GM18909 (cell line): ENCODE results near the gene SRD5A1.
"Not testable (repeated sequence)": the region's sequence is repeated elsewhere in the genome, so short reads cannot be mapped to it uniquely, and the experiment has no call there.

Source experiments
- ATAC-seq: cut with Tn5 transposase; IDR thresholded peaks from one replicate; pipeline ENCODE4 v1.9.1; 2021; ENCODE audit warnings: mild to moderate bottlenecking; ENCODE audit not compliant: unreplicated experiment, poor library complexity

The SRD5A1 gene

DNA sequence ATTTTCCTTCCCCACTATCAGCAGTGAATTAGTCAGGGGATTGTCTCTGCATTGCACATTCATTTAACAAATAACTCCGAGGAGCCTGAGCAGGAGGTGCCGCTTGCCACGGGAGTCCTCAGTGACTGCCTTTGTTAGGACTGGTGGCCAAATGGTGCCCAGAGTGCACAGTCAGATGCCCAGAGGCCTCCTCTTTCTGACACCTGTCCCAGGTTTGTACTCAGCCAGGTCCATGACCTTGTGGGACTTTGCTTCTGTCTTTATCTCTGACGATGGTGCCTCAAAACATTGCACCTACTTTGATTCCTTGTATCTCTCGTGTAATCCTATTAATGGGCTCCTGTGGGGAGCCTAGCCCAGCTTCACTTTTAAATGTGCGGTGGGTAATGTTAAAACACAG lies 4.3 kb downstream of the SRD5A1 start:
- no peak for ATAC-seq

DNA sequence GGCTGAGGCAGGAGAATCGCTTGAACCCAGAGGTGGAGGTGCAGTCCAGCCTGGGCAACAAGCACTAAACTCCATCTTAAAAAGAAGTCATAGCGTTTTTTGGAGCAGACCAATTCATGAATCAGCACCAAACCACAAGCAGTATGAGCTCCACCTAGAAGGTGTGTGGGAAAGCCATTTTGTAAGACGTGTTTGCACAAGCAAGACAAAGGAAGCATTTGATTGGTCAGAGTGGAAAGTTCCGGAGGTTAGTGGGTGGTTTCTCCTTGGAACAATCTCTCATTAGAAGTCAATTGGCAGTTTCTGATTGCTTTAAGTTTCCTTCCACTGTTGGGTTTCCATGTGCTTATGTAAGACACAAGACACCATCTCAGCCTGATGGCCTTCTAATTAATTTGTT lies 5.0 kb downstream of the SRD5A1 start:
- no peak for ATAC-seq

DNA sequence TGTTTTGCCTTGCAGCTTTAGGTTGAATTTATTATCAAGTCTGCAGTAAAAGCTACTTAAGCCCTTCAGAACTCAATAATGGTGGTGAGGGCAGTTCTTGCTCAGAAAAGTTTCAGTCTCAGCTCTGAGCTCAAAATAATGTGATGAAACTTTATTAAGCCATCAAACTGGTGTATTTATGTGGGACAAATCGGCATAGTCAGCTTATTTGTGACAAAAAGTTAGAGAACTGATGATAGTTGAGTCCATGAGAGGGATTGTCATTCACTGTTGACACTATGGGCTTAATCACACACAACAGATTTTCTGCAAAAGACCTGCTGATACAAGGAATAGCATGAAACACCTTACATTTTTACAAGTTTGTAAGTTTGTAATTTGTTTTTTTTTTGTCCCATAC lies 9.4 kb downstream of the SRD5A1 start:
- ATAC-seq, result no peak

DNA sequence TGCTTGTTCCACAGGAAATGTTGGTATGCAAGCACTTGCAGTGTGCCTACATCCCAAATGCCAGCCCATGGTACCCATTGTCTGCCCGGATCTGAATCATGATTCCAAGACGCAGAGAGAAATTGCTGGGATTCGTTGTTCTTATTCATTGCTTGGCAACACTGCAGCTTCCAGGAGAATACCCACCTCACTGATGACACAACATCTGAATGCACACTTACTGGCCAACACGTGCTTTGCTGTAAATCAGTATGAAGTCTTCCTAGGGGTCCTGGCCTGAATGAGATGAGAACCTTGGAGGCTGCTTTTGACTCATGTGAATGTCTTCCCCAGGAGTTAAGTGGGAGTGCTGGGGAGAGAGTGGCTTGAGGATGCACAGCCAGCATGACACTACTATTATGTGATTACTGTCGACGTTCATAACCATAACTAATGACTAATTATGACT lies 11.6 kb downstream of the SRD5A1 start:
- no peak for ATAC-seq

DNA sequence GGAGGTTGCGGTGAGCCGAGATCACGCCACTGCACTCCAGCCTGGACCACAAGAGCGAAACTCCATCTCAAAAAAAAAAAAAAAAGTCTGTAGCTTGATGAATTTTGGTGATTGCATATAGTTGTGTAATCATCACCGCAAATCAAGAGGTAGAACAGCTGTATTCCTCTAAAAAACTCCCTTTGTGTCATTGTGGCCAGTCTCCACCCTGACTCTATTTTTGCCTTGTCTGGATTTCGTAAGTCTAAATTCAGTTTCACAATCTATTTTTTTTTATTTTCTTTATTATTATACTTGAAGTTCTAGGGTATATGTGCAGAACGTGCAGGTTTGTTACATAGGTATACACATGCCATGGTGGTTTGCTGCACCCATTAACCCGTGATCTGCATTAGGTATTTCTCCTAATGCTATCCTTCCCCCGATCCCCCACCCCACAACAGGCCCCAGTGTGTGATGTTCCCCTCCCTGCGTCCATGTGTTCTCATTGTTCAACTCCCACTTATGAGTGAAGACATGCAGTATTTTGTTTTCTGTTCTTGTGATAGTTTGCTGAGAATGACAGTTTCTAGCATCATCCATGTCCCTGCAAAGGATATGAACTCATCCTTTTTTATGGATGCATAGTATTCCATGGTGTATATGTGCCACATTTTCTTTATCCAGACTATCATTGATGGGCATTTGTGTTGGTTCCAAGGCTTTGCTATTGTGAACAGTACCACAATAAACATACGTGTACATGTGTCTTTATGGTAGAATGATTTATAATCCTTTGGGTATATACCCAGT lies 12.5 kb downstream of the SRD5A1 start:
- not testable (repeated sequence) for ATAC-seq

DNA sequence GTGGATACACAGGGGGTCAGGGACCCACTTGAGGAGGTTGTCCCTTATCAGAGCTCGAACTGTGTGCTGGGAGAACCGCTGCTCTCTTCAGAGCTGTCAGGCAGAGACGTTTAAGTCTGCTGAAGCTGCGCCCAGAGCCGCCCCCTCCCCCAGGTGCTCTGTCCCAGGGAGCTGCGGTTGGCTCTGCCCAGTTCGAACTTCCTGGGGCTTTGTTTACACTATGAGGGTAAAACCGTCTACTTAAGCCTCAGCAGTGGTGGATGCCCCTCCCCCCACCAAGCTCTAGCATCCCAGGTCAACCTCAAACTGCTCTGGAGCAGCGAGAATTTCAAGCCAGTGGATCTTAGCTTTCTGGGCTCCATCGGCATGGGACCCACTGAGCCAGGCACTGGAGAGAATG lies 15.9 kb downstream of the SRD5A1 start:
- ATAC-seq, result no peak

DNA sequence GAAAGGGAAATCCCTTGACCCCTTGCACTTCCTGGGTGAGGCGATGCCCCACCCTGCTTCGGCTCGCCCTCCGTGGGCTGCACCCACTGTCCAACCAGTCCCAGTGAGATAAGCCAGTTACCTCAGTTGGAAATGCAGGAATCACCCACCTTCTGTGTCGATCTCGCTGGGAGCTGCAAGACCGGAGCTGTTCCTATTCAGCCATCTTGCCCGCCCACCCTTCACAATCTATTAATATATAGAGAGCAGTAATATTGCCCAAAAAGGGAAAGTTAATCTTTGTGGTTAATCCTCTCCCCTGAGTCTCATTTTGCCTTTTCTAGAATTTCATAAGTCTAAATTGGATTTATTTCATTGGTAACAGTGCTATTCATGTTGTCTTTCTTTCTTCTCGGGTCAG lies 16.4 kb downstream of the SRD5A1 start:
- ATAC-seq, result no peak

DNA sequence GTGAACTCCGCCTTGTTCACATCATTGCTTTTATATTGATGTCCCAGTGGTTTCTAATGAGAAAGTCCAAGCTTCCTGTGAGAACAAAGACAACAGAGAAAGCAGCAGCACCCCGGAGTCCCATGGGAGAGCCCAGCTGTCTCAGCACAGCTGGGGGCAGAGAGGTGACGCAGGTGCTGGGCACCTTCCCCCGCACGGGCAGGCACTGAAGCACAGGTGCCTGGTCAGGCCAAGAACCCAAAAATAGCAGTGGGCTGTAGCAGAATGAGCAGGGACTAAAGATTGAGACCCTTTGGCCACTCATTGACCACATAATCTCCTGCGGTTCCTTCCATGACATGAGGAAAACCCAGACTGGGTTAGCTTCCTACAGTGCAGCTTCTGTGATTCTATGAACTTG lies 18.8 kb downstream of the SRD5A1 start:
- peak; percentile 99 for ATAC-seq

DNA sequence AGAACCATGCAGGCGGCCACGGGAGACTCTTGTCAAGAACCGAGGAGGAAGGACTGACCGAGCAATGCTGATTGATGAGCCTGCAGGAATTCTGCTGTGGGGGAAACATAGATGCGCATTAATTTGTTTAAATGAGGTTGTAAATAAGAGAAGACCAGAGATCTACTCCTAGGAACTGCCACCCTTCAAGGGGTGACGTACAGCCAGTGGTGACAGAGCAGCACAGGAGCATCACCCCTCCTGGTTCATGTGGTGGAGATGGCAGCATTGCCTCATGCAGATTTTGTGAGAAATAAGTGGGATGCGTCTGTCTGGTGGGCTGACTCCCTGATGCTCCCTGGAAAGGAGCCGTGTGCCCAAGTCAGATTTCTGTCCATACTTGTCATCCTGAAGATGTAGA lies 22.2 kb downstream of the SRD5A1 start:
- no peak for ATAC-seq

DNA sequence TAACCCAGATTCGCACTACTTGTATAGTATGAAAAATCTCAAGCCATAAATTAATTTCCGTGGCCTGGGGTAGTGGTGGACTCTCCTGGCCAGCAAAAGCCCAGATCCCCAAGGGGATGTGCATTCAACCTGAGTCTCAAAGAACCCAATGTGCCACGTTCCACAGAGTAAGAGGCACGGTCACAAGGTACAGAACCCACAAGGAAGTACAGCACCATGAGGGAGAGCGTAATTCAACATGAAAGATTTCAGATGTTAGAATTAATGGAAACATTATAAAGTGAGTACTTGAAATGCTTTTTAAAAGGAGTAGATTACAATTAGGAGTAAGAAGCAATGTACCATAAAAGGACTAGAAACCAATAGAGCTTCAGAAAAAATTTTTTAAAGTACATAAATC lies 23.4 kb downstream of the SRD5A1 start:
- no peak for ATAC-seq

DNA sequence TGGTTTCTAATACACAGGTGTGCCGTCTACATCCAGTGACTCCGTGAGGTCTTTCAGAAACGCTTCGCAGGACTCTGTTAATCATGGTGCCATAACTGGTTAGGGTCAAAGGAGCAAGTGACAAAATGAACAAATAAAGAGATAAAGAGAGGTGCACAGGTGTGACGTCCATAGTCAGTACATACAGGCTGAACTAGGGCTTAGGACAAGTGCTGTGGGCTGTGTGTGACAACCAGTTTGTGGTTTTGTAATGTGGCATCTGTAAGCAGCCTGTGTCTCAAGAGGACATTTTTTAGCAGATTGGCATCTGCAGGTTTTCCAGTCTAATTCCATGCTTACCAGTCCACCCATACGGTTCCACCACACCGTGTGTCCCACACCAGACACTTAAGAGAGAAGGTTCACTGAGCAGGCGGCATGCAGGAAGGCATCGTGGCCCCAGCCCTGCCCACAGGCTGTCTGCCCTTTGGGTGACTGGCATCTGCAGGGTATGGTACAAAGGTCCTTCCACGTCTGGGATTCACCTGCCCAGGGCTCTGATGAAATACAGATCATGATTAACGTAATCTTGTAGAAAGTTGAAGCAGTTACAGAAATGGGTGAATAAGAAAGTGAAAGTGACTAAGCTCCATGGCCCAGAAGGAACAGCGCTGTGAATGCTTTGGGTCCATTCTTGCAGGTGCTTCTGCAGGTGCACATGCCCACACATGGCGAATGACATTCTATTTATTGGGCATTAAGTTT lies 26.9 kb downstream of the SRD5A1 start:
- peak; percentile 87 for ATAC-seq

DNA sequence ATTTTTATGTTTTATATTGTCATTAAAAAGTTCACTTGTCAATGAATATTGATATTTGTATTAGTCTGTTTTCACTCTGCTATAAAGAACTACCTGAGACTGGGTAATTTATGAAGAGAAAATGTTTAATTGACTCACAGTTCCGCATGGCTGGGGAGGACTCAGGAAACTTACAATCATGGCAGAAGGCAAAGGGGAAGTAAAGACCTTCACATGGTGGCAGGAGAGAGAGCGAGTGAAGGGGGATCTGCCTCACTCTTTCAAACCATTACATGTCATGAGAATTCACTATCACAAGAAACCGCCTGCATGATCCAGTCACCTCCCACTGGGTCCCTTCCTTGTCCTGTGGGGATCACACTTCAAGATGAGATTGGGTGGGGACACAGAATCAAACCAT lies 27.4 kb downstream of the SRD5A1 start:
- peak; percentile 47 for ATAC-seq

DNA sequence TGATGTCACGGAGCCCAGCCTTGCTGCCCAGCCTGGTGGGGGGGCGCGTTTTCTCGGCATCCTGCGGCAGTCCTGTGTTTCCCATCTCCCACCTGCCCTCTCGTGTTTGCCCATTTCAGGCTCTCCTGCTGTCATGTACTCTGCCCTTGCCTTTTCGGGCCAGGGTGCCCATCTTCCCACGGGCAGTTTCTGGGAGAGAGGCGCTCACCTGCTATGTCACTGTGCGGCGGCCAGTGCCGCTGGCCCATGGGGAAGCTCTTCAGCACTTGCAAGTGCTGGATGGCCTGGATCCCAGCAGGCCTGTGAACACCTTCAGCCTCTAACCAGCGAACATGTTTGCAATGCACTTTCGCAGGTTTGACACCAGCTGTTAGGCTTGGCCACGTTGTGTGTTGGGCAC lies 33.5 kb downstream of the SRD5A1 start:
- ATAC-seq, result no peak

DNA sequence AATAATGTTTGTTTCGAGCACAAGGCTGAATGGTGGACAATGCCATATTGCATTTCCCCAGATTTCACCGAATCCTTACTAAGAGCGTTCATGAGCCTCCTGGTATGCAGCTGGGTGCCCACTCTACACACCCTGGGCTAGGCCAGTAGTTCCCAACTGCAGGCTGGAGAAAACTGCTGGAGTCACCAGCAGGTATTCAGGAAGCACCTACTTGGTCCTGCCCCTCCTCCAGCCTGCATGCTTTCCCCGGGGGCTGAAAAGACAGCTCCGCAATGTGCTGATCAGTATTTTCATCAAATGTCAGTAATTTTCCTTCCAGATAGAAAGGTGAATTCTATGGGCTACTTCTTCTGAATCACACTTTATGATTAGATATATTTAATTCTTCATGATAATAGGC lies 34.4 kb downstream of the SRD5A1 start:
- ATAC-seq, result no peak

DNA sequence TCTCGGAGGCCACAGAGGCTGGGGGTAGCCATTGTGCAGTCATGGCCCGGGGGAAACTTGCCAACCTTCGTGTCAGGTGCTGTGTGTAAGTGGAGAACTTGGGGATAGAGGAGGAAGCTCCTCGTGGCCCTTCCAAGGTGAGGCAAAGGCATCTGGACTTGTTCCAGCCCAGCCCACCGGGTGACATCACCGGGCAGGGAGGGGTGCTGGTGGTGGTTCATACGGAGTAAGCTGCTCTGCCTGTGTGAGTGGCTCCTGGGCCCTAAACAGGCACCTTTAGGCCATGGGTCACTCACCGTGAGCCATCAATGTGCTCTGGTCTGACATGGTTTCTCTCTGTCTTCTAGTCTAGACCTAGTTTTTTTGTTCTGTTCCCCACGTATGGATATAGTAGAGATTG lies 35.5 kb downstream of the SRD5A1 start:
- ATAC-seq, result not testable (repeated sequence)

DNA sequence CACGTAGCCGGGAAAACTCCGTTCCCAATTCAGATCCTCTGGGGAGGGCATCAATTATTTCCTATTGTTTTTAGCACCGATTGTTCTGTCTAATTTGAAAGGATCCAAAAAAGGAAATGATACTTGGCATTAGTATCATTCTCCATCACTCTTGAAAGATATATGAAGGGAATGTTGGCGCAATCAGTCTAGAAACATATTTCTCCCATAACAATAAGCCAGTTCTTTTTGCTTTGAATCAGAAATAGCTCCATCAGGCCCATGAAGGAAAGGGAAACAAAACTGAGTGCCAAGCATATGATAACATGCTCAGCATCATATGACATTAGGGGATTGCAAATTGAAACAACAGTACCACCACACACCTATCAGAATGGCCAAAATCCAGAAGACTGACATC lies 39.8 kb downstream of the SRD5A1 start:
- ATAC-seq, result no peak

DNA sequence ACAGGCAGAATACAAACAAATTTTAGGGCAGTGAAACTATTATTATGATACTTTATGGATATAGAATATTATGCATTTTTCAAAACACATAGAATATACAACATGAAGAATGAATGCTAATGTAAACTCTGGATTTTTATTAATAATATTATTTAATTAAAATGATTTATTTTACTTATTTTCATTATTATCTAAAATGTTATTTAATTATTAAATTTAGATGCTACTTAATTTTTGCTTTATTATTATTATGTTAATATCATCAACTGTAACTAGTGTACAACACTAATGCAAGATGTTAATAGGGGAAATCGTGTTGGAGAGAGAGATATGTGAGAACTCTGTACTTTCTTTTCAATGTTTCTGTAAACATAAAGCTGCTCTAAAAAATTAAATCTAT lies 40.7 kb downstream of the SRD5A1 start:
- no peak for ATAC-seq

DNA sequence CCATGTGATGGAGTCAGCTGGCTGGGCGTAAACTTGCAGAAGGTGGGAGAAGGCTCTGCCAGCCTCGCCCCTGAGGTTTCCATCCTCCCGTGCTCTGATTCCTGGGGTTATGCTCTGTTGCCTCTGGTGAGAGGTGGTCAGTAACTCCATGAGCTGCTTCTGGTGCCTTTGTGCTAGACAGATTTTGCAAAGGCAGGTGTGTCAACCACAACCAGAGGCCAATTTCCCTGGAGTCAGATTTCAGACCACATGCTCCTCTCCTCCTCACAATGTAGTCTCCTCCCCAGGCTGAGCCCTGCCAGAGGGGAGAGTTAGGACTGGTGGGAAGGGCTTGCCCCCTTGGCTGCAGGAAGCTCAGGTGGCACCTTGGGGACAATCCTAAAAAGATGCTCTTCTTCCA lies 41.2 kb downstream of the SRD5A1 start:
- ATAC-seq, result no peak

DNA sequence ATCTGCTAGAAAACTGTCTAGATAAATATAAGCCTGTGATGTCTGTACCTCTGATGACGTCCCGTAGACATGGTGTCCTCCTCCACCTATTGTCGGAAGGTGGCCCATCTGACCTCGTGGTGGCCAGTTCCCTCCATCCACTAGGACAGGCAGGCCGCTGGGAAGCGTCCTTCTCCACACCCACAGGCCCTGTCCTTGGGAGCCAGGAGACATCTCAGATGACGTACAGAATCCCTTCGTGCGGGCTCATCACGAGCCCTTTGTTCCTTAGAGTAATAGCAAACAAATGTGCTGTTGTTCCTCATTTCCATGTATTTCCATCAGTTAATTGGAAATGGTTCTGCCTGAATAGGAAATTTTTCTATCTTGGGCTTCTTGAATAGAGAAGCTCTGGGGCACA lies 41.6 kb downstream of the SRD5A1 start:
- ATAC-seq, result no peak

DNA sequence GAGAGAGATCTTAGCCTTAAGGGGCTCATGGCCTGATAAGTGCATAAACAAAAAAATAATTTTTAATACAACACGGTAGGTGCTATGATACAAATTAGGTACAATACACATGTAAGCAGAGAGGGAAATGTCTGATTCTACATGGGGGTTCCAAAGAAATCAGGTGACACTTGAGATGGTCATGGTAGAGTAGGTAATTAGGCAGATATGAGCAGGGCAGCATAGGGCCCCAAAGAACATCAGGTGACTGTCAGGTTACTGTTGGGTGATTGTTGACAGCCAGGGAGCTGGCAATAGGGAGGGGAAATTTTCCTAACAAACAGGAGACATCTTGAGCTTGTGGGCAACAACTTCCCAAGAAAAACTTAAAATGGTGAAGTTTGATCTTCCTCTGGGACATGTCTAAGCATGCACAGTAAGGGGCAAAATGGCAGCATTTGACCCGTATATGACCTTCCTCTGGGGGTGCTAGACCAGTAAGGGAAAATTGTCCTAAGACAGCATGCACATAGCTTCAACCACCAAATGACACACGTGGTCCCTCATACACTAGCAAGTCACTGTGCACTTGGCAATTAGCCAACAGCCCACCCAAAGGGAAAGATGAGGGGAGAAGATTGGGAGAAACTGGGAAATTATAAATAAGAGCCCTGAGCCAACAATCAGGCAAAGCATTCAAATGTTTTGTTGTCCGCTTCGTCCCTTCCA lies 42.7 kb downstream of the SRD5A1 start:
- no peak for ATAC-seq

DNA sequence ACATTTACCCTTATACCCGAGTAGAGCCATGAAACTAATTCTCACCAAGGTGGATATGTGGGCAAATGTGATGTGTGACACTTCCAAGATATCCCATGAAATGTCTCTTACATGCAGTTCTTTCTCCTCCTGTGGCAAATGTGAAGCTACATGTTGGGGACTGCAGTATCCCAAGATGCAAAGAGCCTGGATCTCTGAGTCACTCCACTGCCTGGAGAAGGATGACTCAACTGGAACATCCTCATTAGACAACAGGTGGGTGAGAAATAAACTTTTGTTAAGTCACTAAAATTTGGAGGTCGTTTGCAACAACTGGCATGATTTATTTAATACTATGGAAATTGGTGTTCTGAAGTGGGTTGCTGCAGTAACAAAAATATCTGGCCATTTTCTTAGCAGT lies 43.5 kb downstream of the SRD5A1 start:
- ATAC-seq, result no peak
